Glutamatergic neuron (in vitro differentiated cells): ENCODE measurements around the gene MRPS14. TPM values are rescaled to one million over a fixed set of nuclear protein-coding genes. Genes with fewer than 3 reads are reported as not detected.

Source experiments
- DNase-seq: peaks from one replicate; pipeline ENCODE4 v3.0.0; 2022
- H3K27ac Mint-ChIP-seq: one replicate; pipeline ENCODE4 v1.8.0; 2020; ENCODE audit warnings: mild to moderate bottlenecking, mixed read lengths, inconsistent platforms; ENCODE audit not compliant: unreplicated experiment
- H3K27me3 Mint-ChIP-seq: one replicate; pipeline ENCODE4 v1.8.0; 2020; ENCODE audit warnings: mild to moderate bottlenecking, moderate library complexity, mixed read lengths, inconsistent platforms; ENCODE audit not compliant: unreplicated experiment
- H3K36me3 Mint-ChIP-seq: one replicate; pipeline ENCODE4 v1.8.0; 2020; ENCODE audit warnings: mild to moderate bottlenecking, mixed read lengths, inconsistent platforms; ENCODE audit not compliant: unreplicated experiment
- H3K4me1 Mint-ChIP-seq: one replicate; pipeline ENCODE4 v1.8.0; 2020; ENCODE audit warnings: mild to moderate bottlenecking, low read depth, mixed read lengths, inconsistent platforms; ENCODE audit not compliant: unreplicated experiment
- H3K4me3 Mint-ChIP-seq: one replicate; pipeline ENCODE4 v1.8.0; 2020; ENCODE audit warnings: mild to moderate bottlenecking, mixed read lengths, inconsistent platforms; ENCODE audit not compliant: unreplicated experiment
- H3K9me3 Mint-ChIP-seq: one replicate; pipeline ENCODE4 v1.8.0; 2020; ENCODE audit warnings: mild to moderate bottlenecking, moderate library complexity, mixed read lengths, inconsistent platforms; ENCODE audit not compliant: unreplicated experiment
- total RNA-seq: library from RNA; stranded (reverse); fragmentation: NEBNext Ultra II Directional; extraction: Animal tissue kit (Norgen Biotek cat#: 25700); gene quantifications from one replicate; pipeline ENCODE4 v1.2.1, GENCODE V29; 2021; ENCODE audit not compliant: unreplicated experiment
- TF ChIP-seq, protein P1 (sequence below): fragments of 200-600 bp; sonication (generic); IDR thresholded peaks from one replicate; pipeline ENCODE4 v1.5.0; 2021; ENCODE audit not compliant: partially characterized antibody, unreplicated experiment

MRPS14 gene
- total RNA-seq, 1 donor from 2014 or later = 35.3 TPM

DNA sequence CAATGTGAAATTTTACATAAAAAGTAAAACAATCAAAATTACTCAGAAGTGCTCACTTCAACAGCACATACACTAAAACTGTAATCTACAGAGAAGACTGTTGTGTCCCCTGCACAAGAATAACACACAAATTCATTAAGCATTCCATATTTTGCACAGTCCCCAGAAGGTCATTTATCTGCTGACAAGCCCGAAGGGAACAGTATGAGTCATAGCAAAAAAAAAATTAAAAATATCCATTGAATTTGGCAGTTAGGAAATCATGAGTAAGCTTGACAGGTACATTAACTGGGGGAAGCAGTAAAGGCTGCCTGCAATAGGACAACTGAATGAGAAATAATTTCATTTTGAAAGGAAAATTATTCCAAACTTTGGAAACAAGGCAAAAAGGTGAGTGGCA, 26.7 kb downstream of the MRPS14 start:
- H3K4me1 Mint-ChIP-seq = peaks cover 8% of the 10 kb centered on the region
- H3K27ac Mint-ChIP-seq = no peak overlapping the region
- H3K4me3 Mint-ChIP-seq = no peak overlapping the region
- peaks cover 4% of the 10 kb centered on the region for H3K9me3 Mint-ChIP-seq
- DNase-seq = no peak
- H3K27me3 Mint-ChIP-seq = peaks cover 7% of the 10 kb centered on the region
- no peaks in the 10 kb centered on the region for H3K36me3 Mint-ChIP-seq
- TF ChIP-seq, protein P1, sequence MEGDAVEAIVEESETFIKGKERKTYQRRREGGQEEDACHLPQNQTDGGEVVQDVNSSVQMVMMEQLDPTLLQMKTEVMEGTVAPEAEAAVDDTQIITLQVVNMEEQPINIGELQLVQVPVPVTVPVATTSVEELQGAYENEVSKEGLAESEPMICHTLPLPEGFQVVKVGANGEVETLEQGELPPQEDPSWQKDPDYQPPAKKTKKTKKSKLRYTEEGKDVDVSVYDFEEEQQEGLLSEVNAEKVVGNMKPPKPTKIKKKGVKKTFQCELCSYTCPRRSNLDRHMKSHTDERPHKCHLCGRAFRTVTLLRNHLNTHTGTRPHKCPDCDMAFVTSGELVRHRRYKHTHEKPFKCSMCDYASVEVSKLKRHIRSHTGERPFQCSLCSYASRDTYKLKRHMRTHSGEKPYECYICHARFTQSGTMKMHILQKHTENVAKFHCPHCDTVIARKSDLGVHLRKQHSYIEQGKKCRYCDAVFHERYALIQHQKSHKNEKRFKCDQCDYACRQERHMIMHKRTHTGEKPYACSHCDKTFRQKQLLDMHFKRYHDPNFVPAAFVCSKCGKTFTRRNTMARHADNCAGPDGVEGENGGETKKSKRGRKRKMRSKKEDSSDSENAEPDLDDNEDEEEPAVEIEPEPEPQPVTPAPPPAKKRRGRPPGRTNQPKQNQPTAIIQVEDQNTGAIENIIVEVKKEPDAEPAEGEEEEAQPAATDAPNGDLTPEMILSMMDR = no peak

- Mint-ChIP-seq H3K4me1 (peaks cover 3% of the 10 kb centered on the region), H3K36me3 (no peaks in the 10 kb centered on the region), H3K4me3 (no peak overlapping the region), H3K9me3 (peaks cover 4% of the 10 kb centered on the region), H3K27ac (no peak overlapping the region), H3K27me3 (peaks cover 7% of the 10 kb centered on the region)
- TF ChIP-seq, protein P1 = no peak
- no peak for DNase-seq
Measured at GRCh38 chr1:174995916-174996315, 27.3 kb downstream of the MRPS14 start.

DNA sequence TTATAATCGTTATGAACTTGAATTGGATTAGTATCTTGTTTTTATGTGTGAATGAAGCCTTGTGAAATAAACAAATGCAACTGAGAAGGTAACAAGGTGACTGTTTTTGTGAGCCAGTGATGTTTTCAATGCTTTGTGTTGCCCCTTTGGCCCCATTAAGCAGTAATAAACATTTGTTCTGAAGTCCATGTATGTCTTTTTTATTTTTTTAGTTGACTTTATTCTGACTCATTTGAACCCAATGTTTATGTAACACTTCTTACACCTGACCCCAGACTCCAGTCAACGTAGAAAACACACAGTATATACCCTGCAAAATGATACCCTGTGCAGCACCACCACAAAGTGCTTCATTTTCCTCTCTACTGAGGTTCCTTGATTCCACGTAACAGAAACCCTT, 28.1 kb downstream of the MRPS14 start:
- Mint-ChIP-seq H3K9me3 (no peaks in the 10 kb centered on the region), H3K27me3 (no peaks in the 10 kb centered on the region), H3K4me3 (no peak overlapping the region), H3K27ac (no peak overlapping the region), H3K36me3 (no peaks in the 10 kb centered on the region), H3K4me1 (no peaks in the 10 kb centered on the region)
- DNase-seq = no peak
- TF ChIP-seq, protein P1 = no peak

GRCh38 chr1:174991473-174991872, 31.8 kb downstream of the MRPS14 start:
- TF ChIP-seq, protein P1 = no peak
- Mint-ChIP-seq H3K4me1 (peaks cover 2% of the 10 kb centered on the region), H3K27me3 (no peaks in the 10 kb centered on the region), H3K9me3 (peaks cover 3% of the 10 kb centered on the region), H3K36me3 (no peaks in the 10 kb centered on the region), H3K4me3 (no peak overlapping the region), H3K27ac (no peak overlapping the region)
- DNase-seq = no peak

DNA sequence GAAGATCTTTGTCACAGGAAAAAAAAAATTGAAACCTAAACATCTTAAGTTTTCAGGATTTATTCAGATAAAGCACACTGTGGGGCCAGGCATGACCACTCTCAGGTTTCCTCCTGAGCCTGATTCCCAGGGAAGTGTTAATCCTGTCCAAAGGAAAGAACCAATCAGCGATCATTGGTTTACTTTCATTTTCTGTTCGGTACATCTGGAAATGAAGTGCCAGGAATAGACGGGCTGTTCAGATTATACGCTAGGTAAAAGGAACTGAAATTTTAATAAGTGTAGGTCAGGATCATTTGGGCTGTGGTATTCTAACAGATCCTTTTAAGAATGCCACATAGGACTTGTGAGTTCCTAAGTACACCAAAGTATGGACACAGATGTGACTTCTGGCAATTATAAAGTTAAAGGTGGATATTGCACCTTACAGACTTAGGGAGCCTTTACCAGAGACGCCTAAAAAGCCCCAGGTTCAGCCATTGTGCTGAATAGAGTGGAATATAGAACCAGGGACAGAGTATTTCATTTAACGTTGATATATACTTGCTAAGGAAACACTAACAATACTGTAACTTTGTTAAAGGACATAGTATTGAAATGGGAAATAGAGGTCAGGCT, 32.7 kb downstream of the MRPS14 start:
- TF ChIP-seq, protein P1 = no peak
- H3K9me3 Mint-ChIP-seq = peaks cover 3% of the 10 kb centered on the region
- DNase-seq = no peak

More for the DNA sequence above, 32.7 kb downstream of the MRPS14 start:
- Mint-ChIP-seq H3K27ac (no peak overlapping the region), H3K4me3 (no peak overlapping the region), H3K27me3 (no peaks in the 10 kb centered on the region), H3K4me1 (peaks cover 2% of the 10 kb centered on the region), H3K36me3 (no peaks in the 10 kb centered on the region)
